ENCODE data around the gene PNMA8C.
"Not testable (repeated sequence)": the region's sequence is repeated elsewhere in the genome, so short reads cannot be mapped to it uniquely, and the experiment has no call there.

- TF ChIP-seq, protein P1, sequence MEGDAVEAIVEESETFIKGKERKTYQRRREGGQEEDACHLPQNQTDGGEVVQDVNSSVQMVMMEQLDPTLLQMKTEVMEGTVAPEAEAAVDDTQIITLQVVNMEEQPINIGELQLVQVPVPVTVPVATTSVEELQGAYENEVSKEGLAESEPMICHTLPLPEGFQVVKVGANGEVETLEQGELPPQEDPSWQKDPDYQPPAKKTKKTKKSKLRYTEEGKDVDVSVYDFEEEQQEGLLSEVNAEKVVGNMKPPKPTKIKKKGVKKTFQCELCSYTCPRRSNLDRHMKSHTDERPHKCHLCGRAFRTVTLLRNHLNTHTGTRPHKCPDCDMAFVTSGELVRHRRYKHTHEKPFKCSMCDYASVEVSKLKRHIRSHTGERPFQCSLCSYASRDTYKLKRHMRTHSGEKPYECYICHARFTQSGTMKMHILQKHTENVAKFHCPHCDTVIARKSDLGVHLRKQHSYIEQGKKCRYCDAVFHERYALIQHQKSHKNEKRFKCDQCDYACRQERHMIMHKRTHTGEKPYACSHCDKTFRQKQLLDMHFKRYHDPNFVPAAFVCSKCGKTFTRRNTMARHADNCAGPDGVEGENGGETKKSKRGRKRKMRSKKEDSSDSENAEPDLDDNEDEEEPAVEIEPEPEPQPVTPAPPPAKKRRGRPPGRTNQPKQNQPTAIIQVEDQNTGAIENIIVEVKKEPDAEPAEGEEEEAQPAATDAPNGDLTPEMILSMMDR (IDR thresholded peaks at IDR 0.05), result not testable (repeated sequence)
- not testable (repeated sequence) for TF ChIP-seq POLR2A (IDR thresholded peaks at IDR 0.05)
Observed at GRCh38 chr19:46433470-46433869, 4.7 kb upstream of the PNMA8C start.

All from adrenal gland (tissue), 5 donors.